HL-60 (cell line): Measurements from ENCODE around the gene GM2A.
"Not testable (repeated sequence)": the region's sequence is repeated elsewhere in the genome, so short reads cannot be mapped to it uniquely, and the experiment has no call there.

Experiments used
- DNase-seq, 2 experiments: peaks; one replicate each; pipeline ENCODE4 v3.0.0-alpha.2; 2010 to 2020; ENCODE audit warnings: low read depth in 1 of 2, low spot score in 1 of 2
- H3K27ac ChIP-seq: fragments of 250-450 bp; sonication (Bioruptor Pico); replicated peaks from 2 replicates; pipeline ENCODE4 v1.5.1; 2020; ENCODE audit warnings: mild to moderate bottlenecking, moderate library complexity
- H3K27me3 ChIP-seq: fragments of 250-450 bp; sonication (Bioruptor Pico); 2 replicates; pipeline ENCODE4 v1.5.1; 2021; ENCODE audit warnings: mild to moderate bottlenecking, moderate library complexity; ENCODE audit not compliant: insufficient read depth, poor library complexity, severe bottlenecking
- H3K4me3 ChIP-seq: replicated peaks from 2 replicates; pipeline ENCODE4 v1.5.1; 2011; ENCODE audit warnings: mild to moderate bottlenecking, control low read depth, low read length; ENCODE audit not compliant: insufficient read depth
- CTCF ChIP-seq: IDR thresholded peaks from one replicate; pipeline ENCODE4 v1.5.1; 2011; ENCODE audit warnings: low read length, control low read depth, inconsistent platforms; ENCODE audit not compliant: insufficient read depth
- GABPA ChIP-seq: IDR thresholded peaks from 2 replicates; pipeline ENCODE4 v1.6.1; 2012; ENCODE audit warnings: low read depth
- POLR2AphosphoS5 ChIP-seq: IDR thresholded peaks from 2 replicates; pipeline ENCODE4 v1.6.1; 2012; ENCODE audit warnings: low read depth
- REST ChIP-seq: IDR thresholded peaks from 2 replicates; pipeline ENCODE4 v1.6.1; 2012; ENCODE audit warnings: low read depth; ENCODE audit not compliant: insufficient replicate concordance
- SPI1 ChIP-seq: IDR thresholded peaks from 2 replicates; pipeline ENCODE4 v1.6.1; 2012; ENCODE audit warnings: low read depth, mild to moderate bottlenecking, borderline replicate concordance

The GM2A gene

GRCh38 chr5:151234476-151235238 is 18.3 kb upstream of the GM2A start:
- no peak overlapping the region for H3K4me3 ChIP-seq
- no peaks in the 10 kb centered on the region for H3K27me3 ChIP-seq
- DNase-seq, result peak in 1 of 2 experiments; percentile 79
- no peak overlapping the region for H3K27ac ChIP-seq
- no peak for TF ChIP-seq GABPA
- 0 out of 2 replicates have a peak, but pooled peaks have one; percentile 18 for TF ChIP-seq POLR2AphosphoS5
- TF ChIP-seq CTCF, result no peak
- TF ChIP-seq SPI1, result no peak

GRCh38 chr5:151235239-151235571 is 17.8 kb upstream of the GM2A start:
- not testable (repeated sequence) for DNase-seq, H3K27ac ChIP-seq, H3K27me3 ChIP-seq, H3K4me3 ChIP-seq

- Histone ChIP-seq H3K27me3 (no peaks in the 10 kb centered on the region), H3K4me3 (no peak overlapping the region), H3K27ac (no peak overlapping the region)
- no peak for TF ChIP-seq SPI1
- no peak for TF ChIP-seq CTCF
- TF ChIP-seq POLR2AphosphoS5, result no peak
- no peak for TF ChIP-seq REST
- DNase-seq, result no peak
Measured at GRCh38 chr5:151236888-151237287, 16.1 kb upstream of the GM2A start.

- Histone ChIP-seq H3K4me3 (no peak overlapping the region), H3K27ac (no peak overlapping the region), H3K27me3 (no peaks in the 10 kb centered on the region)
- no peak for DNase-seq
- TF ChIP-seq SPI1 (no peak), GABPA (no peak), REST (no peak), POLR2AphosphoS5 (no peak), CTCF (no peak)
Measured at GRCh38 chr5:151237685-151238084, 15.3 kb upstream of the GM2A start.
